ENCODE data around the gene TEDC1.

TEDC1 gene

DNA sequence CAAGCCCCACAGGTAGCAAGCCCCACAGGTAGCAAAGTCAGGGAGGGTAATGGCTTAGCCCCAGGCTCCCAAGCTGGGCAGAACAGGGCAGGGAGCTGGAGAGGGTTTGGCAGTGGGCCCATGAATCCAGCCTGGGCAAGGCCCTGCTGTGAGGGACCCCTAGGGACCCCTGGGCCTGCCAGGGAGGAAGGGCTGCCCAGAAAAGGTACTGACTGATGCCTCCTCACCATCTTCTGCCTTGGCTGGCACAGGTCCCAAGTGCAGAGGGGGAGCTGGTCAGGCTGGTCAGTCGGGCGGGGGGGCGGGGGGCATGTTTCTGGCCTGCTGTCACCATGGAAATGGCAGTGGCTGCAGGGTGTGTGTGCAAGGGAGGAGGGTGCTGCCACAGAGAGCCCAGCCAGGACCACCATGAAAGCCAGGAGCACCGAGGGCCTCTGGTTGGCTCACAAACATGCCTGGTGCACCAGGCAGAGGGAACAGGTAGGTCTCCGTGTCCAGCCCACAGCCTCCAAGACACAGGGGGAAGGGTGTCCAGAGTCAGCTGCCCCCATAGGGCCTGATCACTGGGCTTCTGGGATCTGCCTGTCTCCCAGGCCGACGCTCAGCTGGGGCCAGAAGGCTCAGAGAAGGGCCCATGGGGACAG lies 17.9 kb upstream of the TEDC1 start:
- Histone ChIP-seq H3K4me3 (ENCODE audit: low read depth in 1 of 5, low read length in 5 of 5) (peak overlapping the region in 4 of 5 donors; percentile 47 to 65 (median 52)), H3K36me3 (ENCODE audit: control insufficient read depth in 5 of 5, insufficient read depth in 5 of 5, low read length in 5 of 5) (peaks cover 0 to 14% (median 9%) of the 10 kb centered on the region in 5 donors), H3K27me3 (ENCODE audit: control insufficient read depth in 5 of 5, insufficient read depth in 4 of 5, low read length in 5 of 5) (peaks cover 0 to 7% (median 0%) of the 10 kb centered on the region in 5 donors), H3K27ac (ENCODE audit: low read depth, low read length) (no peak overlapping the region), H3K4me1 (ENCODE audit: control insufficient read depth in 5 of 5, insufficient read depth in 5 of 5, low read length in 5 of 5) (peaks cover 5 to 65% (median 60%) of the 10 kb centered on the region in 5 donors), H3K9ac (ENCODE audit: low read length in 5 of 5) (peak overlapping the region in 1 of 5 donors; percentile 35), H3K9me3 (ENCODE audit: control insufficient read depth in 5 of 5, low read length in 5 of 5) (no peaks in the 10 kb centered on the region)

DNA sequence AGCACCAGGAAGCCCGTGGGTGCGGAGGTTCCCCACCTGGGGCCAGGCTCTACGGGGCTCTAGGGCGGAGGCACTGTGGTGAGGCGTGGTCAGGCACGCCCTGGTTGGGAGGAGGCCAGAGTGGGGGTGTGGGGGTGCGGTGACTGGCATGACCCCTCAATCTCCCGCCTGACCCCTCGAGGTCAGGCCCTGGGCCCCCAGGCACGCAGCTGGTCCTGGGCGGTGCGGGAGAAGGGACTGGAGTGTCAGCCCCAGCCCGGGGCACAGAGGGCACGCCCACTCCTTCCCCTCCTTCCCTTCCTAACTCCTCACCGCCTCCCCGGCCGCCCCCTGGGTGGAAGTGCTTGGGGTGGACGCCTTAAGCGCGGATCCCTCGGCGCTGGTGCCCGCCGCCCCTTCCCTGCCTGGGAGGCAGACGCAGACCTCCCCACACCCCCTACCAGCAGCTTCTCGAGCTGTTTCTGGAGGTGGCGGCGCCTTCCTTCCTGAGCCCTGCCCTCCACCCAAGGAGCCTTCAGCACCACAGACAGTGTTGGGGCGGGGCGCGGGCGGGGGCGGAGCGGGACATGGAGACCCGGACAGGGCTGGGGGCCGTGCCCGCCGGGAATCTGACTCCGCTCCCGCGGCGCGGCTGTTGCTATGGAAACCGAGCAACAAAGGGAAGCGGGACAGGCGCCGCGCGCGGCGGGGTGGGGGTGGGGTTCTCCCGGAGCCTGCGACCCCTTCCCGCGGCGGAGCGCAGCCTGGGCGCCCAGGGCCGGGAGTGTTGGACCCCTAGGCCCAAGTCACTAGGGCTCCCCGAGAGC lies 17.2 kb upstream of the TEDC1 start:
- Histone ChIP-seq H3K36me3 (ENCODE audit: control insufficient read depth in 5 of 5, insufficient read depth in 5 of 5, low read length in 5 of 5) (peaks cover 0 to 10% (median 7%) of the 10 kb centered on the region in 5 donors), H3K9ac (ENCODE audit: low read length in 5 of 5) (peak overlapping the region in 1 of 5 donors; percentile 35), H3K27me3 (ENCODE audit: control insufficient read depth in 5 of 5, insufficient read depth in 4 of 5, low read length in 5 of 5) (peaks cover 0 to 7% (median 0%) of the 10 kb centered on the region in 5 donors), H3K27ac (ENCODE audit: low read depth, low read length) (no peak overlapping the region), H3K4me1 (ENCODE audit: control insufficient read depth in 5 of 5, insufficient read depth in 5 of 5, low read length in 5 of 5) (peaks cover 5 to 58% (median 56%) of the 10 kb centered on the region in 5 donors), H3K4me3 (ENCODE audit: low read depth in 1 of 5, low read length in 5 of 5) (peak overlapping the region in 4 of 5 donors; percentile 47 to 65 (median 52)), H3K9me3 (ENCODE audit: control insufficient read depth in 5 of 5, low read length in 5 of 5) (no peaks in the 10 kb centered on the region)

DNA sequence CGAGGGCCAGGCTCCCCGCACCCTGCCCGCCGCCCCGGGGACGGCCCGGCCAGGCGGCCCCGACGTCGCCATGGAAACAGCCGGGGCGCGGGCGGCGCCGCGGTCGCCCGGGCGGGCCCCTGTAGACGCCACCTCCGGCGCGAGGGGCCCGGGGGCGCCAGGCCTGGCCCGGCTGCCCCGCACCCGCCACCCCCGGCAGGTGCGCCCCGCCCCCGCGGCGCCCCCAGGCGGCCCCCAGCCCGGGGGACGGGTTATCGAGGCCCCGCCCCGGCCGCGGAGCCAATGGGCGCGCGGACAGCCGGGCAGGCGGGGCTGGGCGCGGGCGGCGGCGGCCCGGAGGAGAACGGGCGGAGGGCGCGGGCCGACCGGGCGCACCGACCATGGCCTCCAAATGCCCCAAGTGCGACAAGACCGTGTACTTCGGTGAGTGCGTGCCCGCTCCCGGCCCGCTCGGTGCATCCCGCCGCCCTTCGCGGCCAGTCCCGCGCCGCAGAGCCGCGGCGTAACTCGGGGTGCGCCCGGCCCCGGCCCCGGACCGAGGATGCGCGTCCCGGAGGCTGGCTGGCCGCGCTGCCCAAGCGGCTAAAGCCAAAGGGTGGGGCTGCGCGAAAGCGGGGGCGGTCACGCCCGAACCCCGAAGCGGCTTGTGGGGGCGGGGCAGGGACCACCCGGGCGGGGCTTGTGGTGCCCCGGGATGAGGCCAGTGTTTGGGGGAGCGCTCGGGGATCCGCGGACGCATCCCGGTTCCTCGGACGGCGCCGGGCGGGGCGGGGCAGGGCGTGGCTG lies 16.4 kb upstream of the TEDC1 start, which contains the start of gene CRIP2:
Gene CRIP2, plus strand, starts transcription at position 339 of the 786 bp plus-strand sequence. Its CDS starts 42 bp downstream, at position 381.
- H3K27ac ChIP-seq (ENCODE audit: low read depth, low read length) = peak within 1 kb of the TSS; percentile 77
- no peaks in the 10 kb centered on the region for H3K9me3 ChIP-seq (ENCODE audit: control insufficient read depth in 5 of 5, low read length in 5 of 5)
- H3K27me3 ChIP-seq (ENCODE audit: control insufficient read depth in 5 of 5, insufficient read depth in 4 of 5, low read length in 5 of 5) = peaks cover 0 to 7% (median 2%) of the 10 kb centered on the region in 5 donors
- peak within 1 kb of the TSS; percentile 22 to 86 (median 72) for H3K4me3 ChIP-seq (ENCODE audit: low read depth in 1 of 5, low read length in 5 of 5)
- peaks cover 5 to 53% (median 49%) of the 10 kb centered on the region in 5 donors for H3K4me1 ChIP-seq (ENCODE audit: control insufficient read depth in 5 of 5, insufficient read depth in 5 of 5, low read length in 5 of 5)
- H3K36me3 ChIP-seq (ENCODE audit: control insufficient read depth in 5 of 5, insufficient read depth in 5 of 5, low read length in 5 of 5) = peaks cover 0 to 10% (median 5%) of the 10 kb centered on the region in 5 donors
- peak within 1 kb of the TSS in 4 of 5 donors; percentile 16 to 86 (median 76) for H3K9ac ChIP-seq (ENCODE audit: low read length in 5 of 5)

DNA sequence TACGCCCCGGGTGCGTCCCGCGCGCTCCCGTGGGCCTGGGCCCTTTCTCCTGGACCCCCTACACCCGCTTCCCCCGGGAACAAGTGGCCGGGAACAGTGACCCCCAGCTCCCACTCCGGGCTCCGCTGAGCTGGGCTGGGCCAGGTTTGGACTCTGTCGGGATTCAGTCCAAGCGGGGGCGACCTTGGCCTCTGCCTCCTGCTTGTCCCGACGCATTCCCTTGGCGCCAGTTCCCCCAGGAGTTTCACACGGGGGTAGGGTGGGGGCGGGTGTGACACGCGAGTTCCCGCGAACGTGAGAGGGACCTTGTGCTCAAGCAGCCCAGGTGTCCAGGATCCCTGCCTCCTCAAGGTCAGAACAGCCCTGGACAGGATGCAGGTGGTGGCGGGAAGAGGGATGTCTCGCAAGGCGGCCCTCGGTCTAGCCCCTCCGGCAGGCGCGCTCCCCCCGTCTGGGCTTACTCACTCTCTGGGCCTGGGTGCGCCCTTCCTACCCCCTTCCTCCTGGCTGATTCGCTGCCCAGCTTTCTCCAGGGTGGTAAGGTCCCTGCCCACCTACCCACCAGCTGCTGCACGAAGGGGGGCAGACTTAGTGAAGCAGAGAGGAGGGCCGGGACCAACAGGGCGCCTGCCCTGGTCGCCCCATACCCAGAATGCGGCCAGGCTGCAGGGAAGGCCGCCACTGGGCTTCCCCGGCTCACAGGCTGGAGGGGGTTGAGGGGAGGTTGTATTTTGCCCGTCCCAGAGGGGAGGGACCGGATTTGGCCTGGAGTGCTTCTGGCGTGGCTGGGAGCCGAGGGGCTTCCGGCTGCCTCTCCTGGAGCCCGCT lies 15.6 kb upstream of the TEDC1 start:
- Histone ChIP-seq H3K9ac (ENCODE audit: low read length in 5 of 5) (peak overlapping the region in 4 of 5 donors; percentile 49 to 86 (median 76)), H3K4me1 (ENCODE audit: control insufficient read depth in 5 of 5, insufficient read depth in 5 of 5, low read length in 5 of 5) (peaks cover 5 to 59% (median 50%) of the 10 kb centered on the region in 5 donors), H3K27me3 (ENCODE audit: control insufficient read depth in 5 of 5, insufficient read depth in 4 of 5, low read length in 5 of 5) (peaks cover 0 to 12% (median 3%) of the 10 kb centered on the region in 5 donors), H3K27ac (ENCODE audit: low read depth, low read length) (peak overlapping the region; percentile 77), H3K9me3 (ENCODE audit: control insufficient read depth in 5 of 5, low read length in 5 of 5) (no peaks in the 10 kb centered on the region), H3K36me3 (ENCODE audit: control insufficient read depth in 5 of 5, insufficient read depth in 5 of 5, low read length in 5 of 5) (peaks cover 0 to 9% (median 6%) of the 10 kb centered on the region in 5 donors), H3K4me3 (ENCODE audit: low read depth in 1 of 5, low read length in 5 of 5) (peak overlapping the region; percentile 22 to 86 (median 72))

DNA sequence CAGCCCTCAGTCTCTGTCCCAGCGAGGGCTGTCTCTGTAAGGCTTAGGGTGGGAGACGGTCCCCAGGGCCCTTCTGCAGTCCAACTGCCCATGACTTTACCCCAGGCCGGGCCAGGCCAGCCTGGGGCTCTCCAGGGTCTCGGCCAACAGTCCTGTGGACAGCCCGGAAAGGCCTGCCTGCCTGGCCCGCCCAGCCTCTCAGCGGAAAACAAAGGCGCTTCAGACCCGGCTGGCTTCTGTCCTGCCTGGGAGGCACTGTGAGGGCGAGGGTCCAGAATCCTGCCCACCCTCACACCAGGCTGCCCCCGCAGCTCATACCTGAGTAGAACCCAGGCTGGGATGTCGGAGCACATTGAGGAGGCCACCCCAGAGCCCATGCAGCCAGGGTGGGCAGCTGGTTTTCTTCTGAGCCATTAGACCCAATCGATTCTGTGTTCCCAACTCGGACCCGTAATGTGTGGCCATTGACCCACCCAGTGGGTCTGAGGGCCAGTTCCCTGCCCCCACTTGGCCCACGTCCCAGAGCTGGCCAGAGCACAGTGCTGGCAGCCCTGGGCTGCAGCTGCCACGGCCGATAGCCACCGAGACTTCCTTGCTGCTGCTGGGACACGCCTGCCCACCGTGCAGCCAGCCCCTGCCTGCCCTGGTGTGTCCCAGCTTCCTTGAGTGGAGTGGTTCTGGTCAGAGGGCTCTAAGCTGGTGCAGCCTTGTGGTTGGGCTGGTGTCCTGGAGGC lies 14.8 kb upstream of the TEDC1 start:
- peak overlapping the region in 4 of 5 donors; percentile 68 to 86 (median 76) for H3K4me3 ChIP-seq (ENCODE audit: low read depth in 1 of 5, low read length in 5 of 5)
- H3K9me3 ChIP-seq (ENCODE audit: control insufficient read depth in 5 of 5, low read length in 5 of 5) = no peaks in the 10 kb centered on the region
- peak overlapping the region; percentile 77 for H3K27ac ChIP-seq (ENCODE audit: low read depth, low read length)
- H3K4me1 ChIP-seq (ENCODE audit: control insufficient read depth in 5 of 5, insufficient read depth in 5 of 5, low read length in 5 of 5) = peaks cover 5 to 64% (median 58%) of the 10 kb centered on the region in 5 donors
- peak overlapping the region; percentile 26 to 86 (median 71) for H3K9ac ChIP-seq (ENCODE audit: low read length in 5 of 5)
- H3K36me3 ChIP-seq (ENCODE audit: control insufficient read depth in 5 of 5, insufficient read depth in 5 of 5, low read length in 5 of 5) = peaks cover 0 to 8% (median 6%) of the 10 kb centered on the region in 5 donors
- peaks cover 0 to 12% (median 3%) of the 10 kb centered on the region in 5 donors for H3K27me3 ChIP-seq (ENCODE audit: control insufficient read depth in 5 of 5, insufficient read depth in 4 of 5, low read length in 5 of 5)

DNA sequence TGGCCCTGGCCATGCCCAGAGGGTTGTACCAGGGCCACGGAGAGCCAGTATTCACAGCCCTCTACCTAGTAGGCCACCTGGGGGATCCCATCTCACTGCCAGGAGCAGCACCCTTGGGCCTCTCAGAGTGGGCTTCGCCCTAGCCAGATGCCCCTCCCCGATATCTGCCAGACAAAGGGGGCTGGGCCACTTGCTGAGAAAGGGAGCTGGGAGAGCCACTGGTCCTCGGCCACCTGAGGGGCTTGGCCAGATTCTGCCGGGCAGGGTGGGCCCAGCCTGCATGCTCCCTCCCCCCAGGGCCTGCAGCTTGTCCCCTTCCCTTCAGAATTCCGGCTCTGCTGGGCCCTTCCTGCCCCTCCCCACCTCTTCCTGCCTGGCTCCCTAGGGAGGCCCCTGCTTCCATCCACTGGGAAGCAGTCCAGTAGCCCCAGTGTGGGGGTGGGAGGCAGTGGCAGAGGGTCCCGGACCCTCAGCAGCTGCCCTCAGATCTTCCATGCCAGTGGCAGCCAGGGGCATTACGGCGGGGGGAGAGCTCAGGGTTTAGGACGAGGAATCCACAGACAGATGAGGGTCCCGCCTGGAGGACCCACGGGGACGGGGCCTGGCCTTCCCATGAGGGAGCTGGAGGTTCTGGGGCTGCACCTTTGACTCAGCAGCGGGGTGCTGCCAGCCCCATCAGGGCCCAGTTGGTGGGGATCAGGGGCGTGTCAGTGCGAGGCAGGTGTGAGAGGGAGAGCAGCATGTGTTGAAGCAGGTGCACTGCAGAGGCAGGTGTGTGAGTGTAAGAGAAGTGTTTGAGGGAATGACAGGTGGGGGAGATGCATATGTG lies 14.0 kb upstream of the TEDC1 start:
- Histone ChIP-seq H3K9ac (ENCODE audit: low read length in 5 of 5) (peak overlapping the region; percentile 26 to 86 (median 71)), H3K4me3 (ENCODE audit: low read depth in 1 of 5, low read length in 5 of 5) (peak overlapping the region in 4 of 5 donors; percentile 68 to 86 (median 76)), H3K36me3 (ENCODE audit: control insufficient read depth in 5 of 5, insufficient read depth in 5 of 5, low read length in 5 of 5) (peaks cover 0 to 8% (median 6%) of the 10 kb centered on the region in 5 donors), H3K9me3 (ENCODE audit: control insufficient read depth in 5 of 5, low read length in 5 of 5) (no peaks in the 10 kb centered on the region), H3K4me1 (ENCODE audit: control insufficient read depth in 5 of 5, insufficient read depth in 5 of 5, low read length in 5 of 5) (peaks cover 6 to 69% (median 65%) of the 10 kb centered on the region in 5 donors), H3K27me3 (ENCODE audit: control insufficient read depth in 5 of 5, insufficient read depth in 4 of 5, low read length in 5 of 5) (peaks cover 0 to 12% (median 3%) of the 10 kb centered on the region in 5 donors), H3K27ac (ENCODE audit: low read depth, low read length) (peak overlapping the region; percentile 77)

DNA sequence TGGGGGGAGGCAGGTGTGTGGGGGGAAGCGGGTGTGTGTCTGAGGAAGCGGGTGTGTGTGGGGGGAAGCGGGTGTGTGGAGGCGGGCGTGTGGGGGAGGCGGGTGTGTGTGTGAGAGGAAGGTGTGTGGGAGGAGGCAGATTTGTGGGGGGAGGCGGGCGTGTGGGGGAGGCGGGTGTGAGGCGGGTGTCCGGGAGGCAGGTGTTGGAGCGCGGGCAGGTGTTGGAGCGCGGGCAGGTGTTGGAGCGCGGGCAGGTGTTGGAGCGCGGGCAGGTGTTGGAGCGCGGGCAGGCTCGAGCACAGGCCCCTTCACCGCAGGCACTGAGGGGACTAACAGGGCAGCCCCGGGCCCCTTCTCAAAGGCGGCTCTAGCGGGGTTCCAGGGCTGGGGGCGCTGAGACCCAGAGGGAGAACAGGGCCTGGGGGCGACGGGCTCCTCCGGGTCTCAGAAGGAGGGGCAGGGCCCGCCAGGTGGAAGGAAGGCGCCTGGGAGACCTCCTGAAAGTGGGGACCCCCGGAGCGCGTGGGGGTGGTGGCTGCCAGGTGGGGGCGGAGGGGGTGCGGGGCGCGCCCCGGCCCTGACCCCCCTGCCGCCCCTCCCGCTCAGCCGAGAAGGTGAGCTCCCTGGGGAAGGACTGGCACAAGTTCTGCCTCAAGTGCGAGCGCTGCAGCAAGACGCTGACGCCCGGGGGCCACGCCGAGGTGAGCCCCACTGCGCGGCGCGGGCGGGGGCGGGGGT lies 13.2 kb upstream of the TEDC1 start:
- Histone ChIP-seq H3K27me3 (ENCODE audit: control insufficient read depth in 5 of 5, insufficient read depth in 4 of 5, low read length in 5 of 5) (peaks cover 0 to 12% (median 3%) of the 10 kb centered on the region in 5 donors), H3K4me3 (ENCODE audit: low read depth in 1 of 5, low read length in 5 of 5) (peak overlapping the region in 3 of 5 donors; percentile 68 to 86 (median 79)), H3K9ac (ENCODE audit: low read length in 5 of 5) (peak overlapping the region in 1 of 5 donors; percentile 86), H3K36me3 (ENCODE audit: control insufficient read depth in 5 of 5, insufficient read depth in 5 of 5, low read length in 5 of 5) (peaks cover 0 to 8% (median 6%) of the 10 kb centered on the region in 5 donors), H3K4me1 (ENCODE audit: control insufficient read depth in 5 of 5, insufficient read depth in 5 of 5, low read length in 5 of 5) (peaks cover 10 to 69% (median 65%) of the 10 kb centered on the region in 5 donors), H3K9me3 (ENCODE audit: control insufficient read depth in 5 of 5, low read length in 5 of 5) (no peaks in the 10 kb centered on the region), H3K27ac (ENCODE audit: low read depth, low read length) (peak overlapping the region; percentile 77)

Data from subcutaneous abdominal adipose tissue (tissue), 5 donors.